ENCODE data around the gene NXPE3. TPM values are rescaled to one million over a fixed set of nuclear protein-coding genes. Genes with fewer than 3 reads are reported as not detected.

Gene NXPE3
- total RNA-seq, 4 donors from 2014 or later: 2.0 to 5.6 (median 2.7) TPM

- H3K4me3 ChIP-seq (ENCODE audit: low read depth, poor library complexity, severe bottlenecking): peak overlapping the region; percentile 98
- TF ChIP-seq, protein P1, sequence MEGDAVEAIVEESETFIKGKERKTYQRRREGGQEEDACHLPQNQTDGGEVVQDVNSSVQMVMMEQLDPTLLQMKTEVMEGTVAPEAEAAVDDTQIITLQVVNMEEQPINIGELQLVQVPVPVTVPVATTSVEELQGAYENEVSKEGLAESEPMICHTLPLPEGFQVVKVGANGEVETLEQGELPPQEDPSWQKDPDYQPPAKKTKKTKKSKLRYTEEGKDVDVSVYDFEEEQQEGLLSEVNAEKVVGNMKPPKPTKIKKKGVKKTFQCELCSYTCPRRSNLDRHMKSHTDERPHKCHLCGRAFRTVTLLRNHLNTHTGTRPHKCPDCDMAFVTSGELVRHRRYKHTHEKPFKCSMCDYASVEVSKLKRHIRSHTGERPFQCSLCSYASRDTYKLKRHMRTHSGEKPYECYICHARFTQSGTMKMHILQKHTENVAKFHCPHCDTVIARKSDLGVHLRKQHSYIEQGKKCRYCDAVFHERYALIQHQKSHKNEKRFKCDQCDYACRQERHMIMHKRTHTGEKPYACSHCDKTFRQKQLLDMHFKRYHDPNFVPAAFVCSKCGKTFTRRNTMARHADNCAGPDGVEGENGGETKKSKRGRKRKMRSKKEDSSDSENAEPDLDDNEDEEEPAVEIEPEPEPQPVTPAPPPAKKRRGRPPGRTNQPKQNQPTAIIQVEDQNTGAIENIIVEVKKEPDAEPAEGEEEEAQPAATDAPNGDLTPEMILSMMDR (IDR thresholded peaks at IDR 0.05): no peak
- TF ChIP-seq POLR2A (IDR thresholded peaks at IDR 0.05): no peak
- peak; percentile 41 to 90 for DNase-seq (ENCODE audit: low spot score in 2 of 2)
- intact Hi-C loops (cut with DNase I; ENCODE audit: low total_unique reads): loop anchor here (10.0 kb wide), 1 partner anchor 345 kb away; no protein-coding TSS in a partner anchor
- WGBS, 2 donors: 0 to 3% methylated on average over 26 to 51 of the region's 67 CpGs
These were observed 70.8 kb downstream of the NXPE3 start for GRCh38 chr3:101849714-101850245.

- intact Hi-C loops (cut with DNase I; ENCODE audit: low total_unique reads): loop anchor here (10.0 kb wide), 1 partner anchor 344 kb away; no protein-coding TSS in a partner anchor
- WGBS, 2 donors: 1 to 2% methylated on average over 19 of the region's 19 CpGs
- TF ChIP-seq POLR2A (IDR thresholded peaks at IDR 0.05): no peak
- TF ChIP-seq, protein P1 (IDR thresholded peaks at IDR 0.05): no peak
- peak overlapping the region; percentile 98 for H3K4me3 ChIP-seq (ENCODE audit: low read depth, poor library complexity, severe bottlenecking)
- no peak for DNase-seq (ENCODE audit: low spot score in 2 of 2)
These were observed 71.4 kb downstream of the NXPE3 start for GRCh38 chr3:101850246-101851051.

- intact Hi-C loops (cut with DNase I; ENCODE audit: low total_unique reads): loop anchor here (10.0 kb wide), 1 partner anchor 344 kb away; no protein-coding TSS in a partner anchor
- 19% methylated on average over 5 of the region's 5 CpGs for WGBS, 2 donors
- peak overlapping the region; percentile 98 for H3K4me3 ChIP-seq (ENCODE audit: low read depth, poor library complexity, severe bottlenecking)
- no peak for TF ChIP-seq POLR2A (IDR thresholded peaks at IDR 0.05)
- TF ChIP-seq, protein P1 (IDR thresholded peaks at IDR 0.05): no peak
- no peak for DNase-seq (ENCODE audit: low spot score in 2 of 2)
These were observed 72.2 kb downstream of the NXPE3 start for GRCh38 chr3:101851072-101851770.

GRCh38 chr3:101851850-101852714, 73.1 kb downstream of the NXPE3 start:
- 46 to 50% methylated on average over 6 of the region's 6 CpGs for WGBS, 2 donors
- intact Hi-C loops (cut with DNase I; ENCODE audit: low total_unique reads): loop anchor here (10.0 kb wide), 1 partner anchor 343 kb away; no protein-coding TSS in a partner anchor

More at GRCh38 chr3:101851850-101852714, 73.1 kb downstream of the NXPE3 start:
- DNase-seq (ENCODE audit: low spot score in 2 of 2): no peak
- peak overlapping the region; percentile 7 for H3K4me3 ChIP-seq (ENCODE audit: low read depth, poor library complexity, severe bottlenecking)
- TF ChIP-seq POLR2A (IDR thresholded peaks at IDR 0.05): no peak
- TF ChIP-seq, protein P1 (IDR thresholded peaks at IDR 0.05): no peak
